Neural cell (in vitro differentiated cells): ENCODE data around the gene SSR3. TPM values are rescaled to one million over a fixed set of nuclear protein-coding genes. Genes with fewer than 3 reads are reported as not detected.

Experiments
- H2AFZ ChIP-seq: fragments of 200-600, 300-800 bp; sonication (generic), shearing (Covaris generic); 2 replicates; pipeline ENCODE4 v1.6.0; 2014; ENCODE audit warnings: low read depth, mild to moderate bottlenecking, antibody characterized with exemption, low read length, moderate library complexity
- H3F3A ChIP-seq: fragments of 200-600 bp; shearing (Covaris generic); 2 replicates; pipeline ENCODE4 v1.6.1; 2016; ENCODE audit warnings: mild to moderate bottlenecking, moderate library complexity, mixed read lengths, antibody characterized with exemption, low read length; ENCODE audit not compliant: insufficient read depth, poor library complexity, severe bottlenecking
- H3K27ac ChIP-seq: fragments of 200-600, 300-800 bp; sonication (generic), shearing (Covaris generic); 2 replicates; pipeline ENCODE4 v1.5.1; 2014; ENCODE audit warnings: mild to moderate bottlenecking, low read length, moderate library complexity
- H3K27me3 ChIP-seq: fragments of 300-800, 200-600 bp; sonication (generic), shearing (Covaris generic); 2 replicates; pipeline ENCODE4 v1.6.0; 2014; ENCODE audit warnings: mild to moderate bottlenecking, low read depth, low read length, moderate library complexity; ENCODE audit not compliant: insufficient read depth
- H3K36me3 ChIP-seq: fragments of 300-800, 200-600 bp; sonication (generic), shearing (Covaris generic); 2 replicates; pipeline ENCODE4 v1.5.1; 2014; ENCODE audit warnings: mild to moderate bottlenecking, antibody characterized with exemption, low read length, moderate library complexity; ENCODE audit not compliant: insufficient read depth
- H3K4me2 ChIP-seq: fragments of 300-800, 200-600 bp; sonication (generic), shearing (Covaris generic); 2 replicates; pipeline ENCODE4 v1.6.0; 2014; ENCODE audit warnings: mild to moderate bottlenecking, low read length
- H3K4me3 ChIP-seq: fragments of 300-800, 200-600 bp; sonication (generic), shearing (Covaris generic); 2 replicates; pipeline ENCODE4 v1.5.1; 2014; ENCODE audit warnings: mild to moderate bottlenecking, low read length, moderate library complexity
- H3K79me2 ChIP-seq: fragments of 200-600 bp; shearing (Covaris generic); replicated peaks from 2 replicates; pipeline ENCODE4 v1.6.0; 2014; ENCODE audit warnings: mild to moderate bottlenecking, low read length, moderate library complexity; ENCODE audit not compliant: insufficient read depth
- H3K9ac ChIP-seq: fragments of 300-800, 200-600 bp; sonication (generic), shearing (Covaris generic); 2 replicates; pipeline ENCODE4 v1.6.1; 2016; ENCODE audit warnings: mild to moderate bottlenecking, low read length, mixed read lengths
- H3K9me2 ChIP-seq: fragments of 200-600 bp; shearing (Covaris generic); 2 replicates; pipeline ENCODE4 v1.6.1; 2016; ENCODE audit warnings: mild to moderate bottlenecking, low read length, mixed read lengths; ENCODE audit not compliant: insufficient read depth
- H3K9me3 ChIP-seq: fragments of 200-600, 300-800 bp; sonication (generic), shearing (Covaris generic); 2 replicates; pipeline ENCODE4 v1.6.1; 2016; ENCODE audit warnings: mild to moderate bottlenecking, mixed run types, low read length, moderate library complexity, mixed read lengths
- H4K20me1 ChIP-seq: fragments of 200-600 bp; shearing (Covaris generic); 2 replicates; pipeline ENCODE4 v1.6.1; 2016; ENCODE audit warnings: mild to moderate bottlenecking, mixed run types; ENCODE audit not compliant: insufficient read depth
- CTCF ChIP-seq: fragments of 450-650 bp; IDR thresholded peaks from 2 replicates; pipeline ENCODE4 v1.5.1; 2014; ENCODE audit warnings: antibody characterized with exemption, mild to moderate bottlenecking, moderate library complexity; ENCODE audit not compliant: poor library complexity, severe bottlenecking
- EP300 ChIP-seq: fragments of 450-650 bp; conservative IDR thresholded peaks from 2 replicates; pipeline ENCODE4 v1.6.1; 2014; ENCODE audit warnings: antibody characterized with exemption, mild to moderate bottlenecking, moderate library complexity; ENCODE audit not compliant: poor library complexity, severe bottlenecking
- EZH2 ChIP-seq: fragments of 200-600, 300-800 bp; shearing (Covaris generic), sonication (generic); IDR thresholded peaks from 2 replicates; pipeline ENCODE4 v1.6.1; 2014; ENCODE audit warnings: antibody characterized with exemption, low read length, borderline replicate concordance, mild to moderate bottlenecking; ENCODE audit not compliant: insufficient read depth, poor library complexity, severe bottlenecking
- MXI1 ChIP-seq: fragments of 450-650 bp; conservative IDR thresholded peaks from 2 replicates; pipeline ENCODE4 v1.6.1; 2014; ENCODE audit warnings: antibody characterized with exemption, mild to moderate bottlenecking; ENCODE audit not compliant: poor library complexity, severe bottlenecking
- POLR2AphosphoS5 ChIP-seq: IDR thresholded peaks from 2 replicates; pipeline ENCODE4 v1.6.1; 2012
- RAD21 ChIP-seq: fragments of 450-650 bp; conservative IDR thresholded peaks from 2 replicates; pipeline ENCODE4 v1.6.1; 2014; ENCODE audit warnings: antibody characterized with exemption, mild to moderate bottlenecking, moderate library complexity
- REST ChIP-seq: IDR thresholded peaks from 2 replicates; pipeline ENCODE4 v1.6.1; 2012; ENCODE audit warnings: borderline replicate concordance
- SMC3 ChIP-seq: fragments of 450-650 bp; conservative IDR thresholded peaks from 2 replicates; pipeline ENCODE4 v1.6.1; 2014; ENCODE audit warnings: antibody characterized with exemption, mild to moderate bottlenecking, moderate library complexity; ENCODE audit not compliant: poor library complexity
- TAF1 ChIP-seq: IDR thresholded peaks from 2 replicates; pipeline ENCODE4 v1.6.1; 2012; ENCODE audit warnings: low read depth
- polyA plus RNA-seq: library from polyadenylated mRNA; depleted of rRNA; stranded (reverse); fragments of >200 nt; gene quantifications from 2 replicates; pipeline ENCODE4 v1.2.3, GENCODE V29; 2014

Gene SSR3
- polyA plus RNA-seq, 1 donor from 2014 or later = 85.6 TPM

GRCh38 chr3:156543043-156543555 is 11.8 kb downstream of the SSR3 start:
- Histone ChIP-seq H3K27me3 (no peaks in the 10 kb centered on the region), H3K4me3 (no peak overlapping the region), H3K36me3 (peaks cover 3% of the 10 kb centered on the region), H3K79me2 (no peaks in the 10 kb centered on the region), H3F3A (no peaks in the 10 kb centered on the region), H3K9ac (no peak overlapping the region), H4K20me1 (no peaks in the 10 kb centered on the region), H3K4me2 (no peak overlapping the region), H3K9me2 (no peaks in the 10 kb centered on the region), H3K27ac (no peak overlapping the region), H3K9me3 (no peaks in the 10 kb centered on the region), H2AFZ (no peak overlapping the region)
- TF ChIP-seq POLR2AphosphoS5 = no peak
- TF ChIP-seq EZH2 = no peak
- TF ChIP-seq CTCF = no peak
- TF ChIP-seq SMC3 = no peak
- TF ChIP-seq RAD21 = no peak
- no peak for TF ChIP-seq MXI1
- TF ChIP-seq TAF1 = no peak

GRCh38 chr3:156542101-156543042 is 12.5 kb downstream of the SSR3 start:
- Histone ChIP-seq H3K4me2 (no peak overlapping the region), H3K36me3 (peaks cover 3% of the 10 kb centered on the region), H3K9ac (no peak overlapping the region), H3K79me2 (no peaks in the 10 kb centered on the region), H2AFZ (no peak overlapping the region), H3K9me3 (no peaks in the 10 kb centered on the region), H3K27ac (no peak overlapping the region), H3K4me3 (no peak overlapping the region), H3F3A (no peaks in the 10 kb centered on the region), H4K20me1 (no peaks in the 10 kb centered on the region), H3K27me3 (no peaks in the 10 kb centered on the region), H3K9me2 (no peaks in the 10 kb centered on the region)
- TF ChIP-seq EZH2 (no peak), MXI1 (no peak), EP300 (no peak), RAD21 (no peak), SMC3 (no peak), POLR2AphosphoS5 (no peak), CTCF (no peak), TAF1 (no peak), REST (no peak)
